ENCODE measurements around the gene WDR75. TPM values are rescaled to one million over a fixed set of nuclear protein-coding genes. Genes with fewer than 3 reads are reported as not detected.

WDR75 gene
- total and polyA plus RNA-seq, 2 of the 13 experiments (the other 11 are each of a cell fraction or from before 2014, with no cell fraction given), result 63.0 to 74.1 TPM

DNA sequence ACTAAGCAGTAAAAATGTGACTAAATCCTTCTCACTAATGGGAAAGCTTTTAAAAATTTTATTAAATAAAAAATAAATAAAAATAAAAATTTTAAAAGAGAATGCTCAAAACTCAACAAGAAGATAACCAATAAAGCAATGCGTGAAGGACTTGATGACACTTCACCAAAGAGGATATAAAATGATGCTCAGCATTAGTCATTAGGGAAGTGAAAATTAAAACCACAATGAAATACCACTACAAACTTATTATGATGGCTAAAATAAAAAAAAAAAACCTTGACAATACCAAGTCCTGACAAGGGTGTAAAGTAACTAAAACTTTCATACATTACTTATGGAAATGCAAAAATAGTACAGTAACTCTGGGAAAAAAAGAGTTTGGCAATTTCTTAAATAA is 3.3 kb upstream of the WDR75 start:
- no peak overlapping the region for H3K27ac ChIP-seq (ENCODE audit: extremely low read length, insufficient read depth, low read length)
- intact Hi-C loops (cut with micrococcal nuclease; ENCODE audit: unreplicated experiment), result no loop called here
- TF ChIP-seq ZBTB38 (CRISPR knock-in tag; IDR thresholded peaks at IDR 0.05) (no peak), TP53 (CRISPR knock-in tag; conservative IDR thresholded peaks at IDR 0.05) (no peak), XBP1 (CRISPR knock-in tag; IDR thresholded peaks at IDR 0.05) (no peak), ZNF317 (CRISPR knock-in tag; IDR thresholded peaks at IDR 0.05) (no peak), ZNF816 (CRISPR knock-in tag; IDR thresholded peaks at IDR 0.05; ENCODE audit: borderline replicate concordance) (no peak), MTA1 (CRISPR knock-in tag; IDR thresholded peaks at IDR 0.05; ENCODE audit: borderline replicate concordance) (no peak), ZNF724P (CRISPR knock-in tag; IDR thresholded peaks at IDR 0.05; ENCODE audit: borderline replicate concordance) (no peak), ZNF749 (CRISPR knock-in tag; IDR thresholded peaks at IDR 0.05; ENCODE audit: borderline replicate concordance) (no peak), HMG20B (CRISPR knock-in tag; conservative IDR thresholded peaks at IDR 0.05) (no peak)
- no peak overlapping the region for H2AFZ ChIP-seq (ENCODE audit: low read length)
- no peaks in the 10 kb centered on the region for H3K36me3 ChIP-seq (replicated peaks in 1 of 2; ENCODE audit: control insufficient read depth in 1 of 2, insufficient read depth in 2 of 2, low read length in 2 of 2)
- peaks cover 17% of the 10 kb centered on the region for H3K79me2 ChIP-seq (ENCODE audit: insufficient read depth, low read length)
- no peak for DNase-seq (ENCODE audit: low spot score)
- no TSS peak for BruUV-seq (replicated peaks)
- H3K4me3 ChIP-seq (replicated peaks in 1 of 3; ENCODE audit: insufficient read depth in 1 of 3, low read depth in 2 of 3, low read length in 3 of 3), result no peak overlapping the region
- H3K27me3 ChIP-seq (ENCODE audit: control insufficient read depth in 1 of 2, insufficient read depth in 2 of 2, low read length in 2 of 2), result no peaks in the 10 kb centered on the region; a peak in 1 of 5 replicates
- no peak for ATAC-seq
- peaks cover 20% of the 10 kb centered on the region for H3K4me1 ChIP-seq (ENCODE audit: insufficient read depth, low read length)
- ChIA-PET POLR2A (no interaction called here), CTCF (ENCODE audit: low intra/inter-chr PET ratio, low total read pairs) (interaction anchor here (0.7 kb wide), 1 partner anchor 187 kb away, joined by 6 read pairs; no protein-coding TSS in a partner anchor)
- no peak overlapping the region for H3K4me2 ChIP-seq (ENCODE audit: low read depth, low read length)
- 92% methylated on average over 1 of the region's 1 CpG for WGBS (ENCODE audit: low lambda C conversion rate)
- in situ Hi-C loops (cut with HindIII; ENCODE audit: extremely low pct_ligation_motif_present, low pct_unique_long_range_greater_than_20kb), result loop anchor here (25.0 kb wide), 1 partner anchor 1901 kb away; no protein-coding TSS in a partner anchor
- H3K9me3 ChIP-seq (ENCODE audit: low read length), result no peaks in the 10 kb centered on the region
- FAIRE-seq, result no peak
- no peaks in the 10 kb centered on the region for H4K20me1 ChIP-seq (ENCODE audit: insufficient read depth, low read length)
- H3K9ac ChIP-seq (ENCODE audit: insufficient read depth, low read depth, low read length), result no peak overlapping the region

DNA sequence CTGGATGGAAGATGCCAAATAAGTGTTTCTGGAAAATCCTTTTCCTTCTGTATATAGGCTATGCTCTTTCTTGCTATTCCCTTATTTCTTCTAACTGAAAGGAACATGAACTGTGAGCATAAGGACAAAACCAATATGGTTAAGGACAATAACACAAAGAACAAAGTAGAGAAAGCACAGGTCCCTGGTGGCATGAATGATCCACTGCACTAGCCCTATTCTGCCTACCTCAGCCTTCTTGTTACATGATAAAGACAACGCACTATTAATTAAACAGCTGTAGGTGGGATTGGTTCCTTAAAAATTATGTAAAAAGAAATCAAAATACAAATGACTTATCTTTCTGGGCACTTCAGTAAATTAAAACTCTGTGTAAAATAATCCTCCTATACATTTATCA is 1.9 kb upstream of the WDR75 start:
- Histone ChIP-seq H3K9me3 (ENCODE audit: low read length) (no peaks in the 10 kb centered on the region), H2AFZ (ENCODE audit: low read length) (no peak overlapping the region), H3K9ac (ENCODE audit: insufficient read depth, low read depth, low read length) (no peak overlapping the region), H3K79me2 (ENCODE audit: insufficient read depth, low read length) (peaks cover 32% of the 10 kb centered on the region), H3K27me3 (ENCODE audit: control insufficient read depth in 1 of 2, insufficient read depth in 2 of 2, low read length in 2 of 2) (no peaks in the 10 kb centered on the region; a peak in 1 of 5 replicates), H3K36me3 (replicated peaks in 1 of 2; ENCODE audit: control insufficient read depth in 1 of 2, insufficient read depth in 2 of 2, low read length in 2 of 2) (no peaks in the 10 kb centered on the region), H3K4me1 (ENCODE audit: insufficient read depth, low read length) (peaks cover 35% of the 10 kb centered on the region), H4K20me1 (ENCODE audit: insufficient read depth, low read length) (no peaks in the 10 kb centered on the region), H3K27ac (ENCODE audit: extremely low read length, insufficient read depth, low read length) (no peak overlapping the region), H3K4me2 (ENCODE audit: low read depth, low read length) (no peak overlapping the region), H3K4me3 (replicated peaks in 1 of 3; ENCODE audit: insufficient read depth in 1 of 3, low read depth in 2 of 3, low read length in 3 of 3) (no peak overlapping the region)
- in situ Hi-C loops (cut with HindIII; ENCODE audit: extremely low pct_ligation_motif_present, low pct_unique_long_range_greater_than_20kb), result loop anchor here (25.0 kb wide), 1 partner anchor 1902 kb away; no protein-coding TSS in a partner anchor
- ATAC-seq (peak; percentile 38), FAIRE-seq (no peak), DNase-seq (ENCODE audit: low spot score) (peak; percentile 34)
- TF ChIP-seq MAFF (IDR thresholded peaks at IDR 0.05; ENCODE audit: low read depth, low read length) (peak; percentile 49; the same call in 1 of the 2 replicates), ZNF343 (CRISPR knock-in tag; IDR thresholded peaks at IDR 0.05) (no peak), MAFK (conservative IDR thresholded peaks at IDR 0.05 in 1 of 2, IDR thresholded peaks at IDR 0.05 in 1 of 2; ENCODE audit: low read length in 2 of 2) (peak; percentile 51 to 58), SRSF4 (IDR thresholded peaks at IDR 0.05; ENCODE audit: low read depth, low read length, poor library complexity, severe bottlenecking) (no peak), ZNF569 (CRISPR knock-in tag; IDR thresholded peaks at IDR 0.05; ENCODE audit: borderline replicate concordance) (no peak), ZNF589 (CRISPR knock-in tag; conservative IDR thresholded peaks at IDR 0.05) (no peak), PHF8 (CRISPR knock-in tag; IDR thresholded peaks at IDR 0.05) (no peak)
- TF ChIP-seq, protein P1, sequence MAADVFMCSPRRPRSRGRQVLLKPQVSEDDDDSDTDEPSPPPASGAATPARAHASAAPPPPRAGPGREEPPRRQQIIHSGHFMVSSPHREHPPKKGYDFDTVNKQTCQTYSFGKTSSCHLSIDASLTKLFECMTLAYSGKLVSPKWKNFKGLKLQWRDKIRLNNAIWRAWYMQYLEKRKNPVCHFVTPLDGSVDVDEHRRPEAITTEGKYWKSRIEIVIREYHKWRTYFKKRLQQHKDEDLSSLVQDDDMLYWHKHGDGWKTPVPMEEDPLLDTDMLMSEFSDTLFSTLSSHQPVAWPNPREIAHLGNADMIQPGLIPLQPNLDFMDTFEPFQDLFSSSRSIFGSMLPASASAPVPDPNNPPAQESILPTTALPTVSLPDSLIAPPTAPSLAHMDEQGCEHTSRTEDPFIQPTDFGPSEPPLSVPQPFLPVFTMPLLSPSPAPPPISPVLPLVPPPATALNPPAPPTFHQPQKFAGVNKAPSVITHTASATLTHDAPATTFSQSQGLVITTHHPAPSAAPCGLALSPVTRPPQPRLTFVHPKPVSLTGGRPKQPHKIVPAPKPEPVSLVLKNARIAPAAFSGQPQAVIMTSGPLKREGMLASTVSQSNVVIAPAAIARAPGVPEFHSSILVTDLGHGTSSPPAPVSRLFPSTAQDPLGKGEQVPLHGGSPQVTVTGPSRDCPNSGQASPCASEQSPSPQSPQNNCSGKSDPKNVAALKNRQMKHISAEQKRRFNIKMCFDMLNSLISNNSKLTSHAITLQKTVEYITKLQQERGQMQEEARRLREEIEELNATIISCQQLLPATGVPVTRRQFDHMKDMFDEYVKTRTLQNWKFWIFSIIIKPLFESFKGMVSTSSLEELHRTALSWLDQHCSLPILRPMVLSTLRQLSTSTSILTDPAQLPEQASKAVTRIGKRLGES (CRISPR knock-in tag; IDR thresholded peaks at IDR 0.05; ENCODE audit: borderline replicate concordance), result no peak
- BruUV-seq (replicated peaks), result no TSS peak
- ChIA-PET POLR2A (interaction anchor here (2.8 to 3.0 kb wide), 2 partner anchors 8 to 324 kb away, joined by 15 to 24 read pairs; partner anchors contain the start of gene OSGEPL1), CTCF (ENCODE audit: low intra/inter-chr PET ratio, low total read pairs) (no interaction called here)
- intact Hi-C loops (cut with micrococcal nuclease; ENCODE audit: unreplicated experiment), result no loop called here
- 60% methylated on average over 1 of the region's 1 CpG for WGBS (ENCODE audit: low lambda C conversion rate)
